ENCODE results near the gene MED12L.

MED12L gene

DNA sequence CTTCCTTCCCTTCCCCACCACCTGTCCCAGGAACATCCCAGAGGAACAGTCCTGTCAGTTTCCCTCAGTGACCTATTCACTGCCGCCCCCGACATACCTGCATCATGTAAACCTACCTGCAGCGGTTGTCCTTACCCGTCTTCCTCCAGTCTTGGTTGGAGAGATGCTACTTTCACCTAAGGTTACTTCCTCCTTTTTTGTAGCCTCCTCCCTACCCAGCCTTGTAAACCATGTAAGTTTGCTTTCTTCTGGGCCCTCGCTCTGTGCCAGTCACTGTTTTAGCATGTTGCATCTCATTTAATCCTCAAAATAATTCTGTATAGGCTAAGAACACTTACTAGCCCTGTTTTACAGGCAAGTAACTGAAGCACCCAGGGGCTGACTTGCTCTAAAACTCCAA is 59.3 kb downstream of the MED12L start:
- DNase-seq (ENCODE audit: low spot score): no peak
- TF ChIP-seq, protein P1, sequence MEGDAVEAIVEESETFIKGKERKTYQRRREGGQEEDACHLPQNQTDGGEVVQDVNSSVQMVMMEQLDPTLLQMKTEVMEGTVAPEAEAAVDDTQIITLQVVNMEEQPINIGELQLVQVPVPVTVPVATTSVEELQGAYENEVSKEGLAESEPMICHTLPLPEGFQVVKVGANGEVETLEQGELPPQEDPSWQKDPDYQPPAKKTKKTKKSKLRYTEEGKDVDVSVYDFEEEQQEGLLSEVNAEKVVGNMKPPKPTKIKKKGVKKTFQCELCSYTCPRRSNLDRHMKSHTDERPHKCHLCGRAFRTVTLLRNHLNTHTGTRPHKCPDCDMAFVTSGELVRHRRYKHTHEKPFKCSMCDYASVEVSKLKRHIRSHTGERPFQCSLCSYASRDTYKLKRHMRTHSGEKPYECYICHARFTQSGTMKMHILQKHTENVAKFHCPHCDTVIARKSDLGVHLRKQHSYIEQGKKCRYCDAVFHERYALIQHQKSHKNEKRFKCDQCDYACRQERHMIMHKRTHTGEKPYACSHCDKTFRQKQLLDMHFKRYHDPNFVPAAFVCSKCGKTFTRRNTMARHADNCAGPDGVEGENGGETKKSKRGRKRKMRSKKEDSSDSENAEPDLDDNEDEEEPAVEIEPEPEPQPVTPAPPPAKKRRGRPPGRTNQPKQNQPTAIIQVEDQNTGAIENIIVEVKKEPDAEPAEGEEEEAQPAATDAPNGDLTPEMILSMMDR (IDR thresholded peaks at IDR 0.05; ENCODE audit: borderline replicate concordance, control extremely low read depth, extremely low read depth, insufficient read depth, missing control alignments): no peak
- in situ Hi-C loops (cut with MboI; ENCODE audit: low sequenced_read_pairs, unreplicated experiment): no loop called here

DNA sequence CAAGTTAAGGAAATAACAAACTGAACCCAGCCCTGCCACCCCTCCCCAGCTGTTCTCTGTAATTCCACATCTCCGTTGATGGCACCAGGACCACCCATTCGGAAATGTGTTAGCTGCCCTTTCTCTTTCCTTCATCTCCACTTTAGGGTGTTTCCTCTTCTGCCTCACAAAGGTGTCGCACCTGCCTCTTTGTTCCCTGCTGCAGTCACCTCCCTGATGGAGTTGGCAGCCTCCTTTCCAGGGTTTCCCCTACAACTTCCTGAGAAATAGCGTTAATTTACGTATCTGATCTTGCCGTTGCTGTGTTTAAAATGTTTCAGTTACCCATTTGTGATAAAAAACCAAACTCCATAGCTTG is 60.2 kb downstream of the MED12L start:
- in situ Hi-C loops (cut with MboI; ENCODE audit: low sequenced_read_pairs, unreplicated experiment): no loop called here
- TF ChIP-seq, protein P1 (IDR thresholded peaks at IDR 0.05; ENCODE audit: borderline replicate concordance, control extremely low read depth, extremely low read depth, insufficient read depth, missing control alignments): no peak
- no peak for DNase-seq (ENCODE audit: low spot score)

DNA sequence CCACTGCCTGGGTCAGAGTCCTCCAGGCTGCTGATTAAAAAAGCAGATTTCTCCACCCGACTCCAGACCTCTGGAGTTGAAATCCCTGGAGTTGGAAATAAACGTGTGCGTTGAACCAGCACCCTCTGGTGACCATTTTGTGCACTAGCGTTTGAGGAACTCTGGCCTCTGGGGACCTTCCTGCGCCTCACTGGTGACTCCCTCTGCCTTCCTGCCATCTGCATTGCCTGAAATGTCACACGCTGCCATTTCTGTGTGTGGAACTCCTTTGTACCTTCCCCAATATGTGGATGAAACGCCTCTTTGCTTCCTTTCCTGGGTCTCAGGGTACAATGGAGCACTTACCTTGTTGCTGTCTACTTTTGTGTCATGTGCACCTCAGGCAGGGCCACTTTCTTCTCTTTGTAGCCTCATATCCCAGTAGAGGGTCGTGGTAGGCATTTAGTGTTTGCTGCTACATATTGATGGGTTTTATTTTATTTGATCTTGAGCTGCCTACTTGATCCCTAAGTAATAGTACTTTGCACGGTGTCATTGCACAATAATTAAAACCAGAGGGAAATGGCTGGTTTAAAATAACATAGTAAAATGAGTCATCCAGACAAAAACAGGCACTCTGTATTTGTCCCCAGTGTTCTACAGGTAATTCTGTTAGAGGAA is 60.7 kb downstream of the MED12L start:
- TF ChIP-seq, protein P1 (IDR thresholded peaks at IDR 0.05; ENCODE audit: borderline replicate concordance, control extremely low read depth, extremely low read depth, insufficient read depth, missing control alignments): peak; percentile 80
- peak; percentile 54 for DNase-seq (ENCODE audit: low spot score)
- in situ Hi-C loops (cut with MboI; ENCODE audit: low sequenced_read_pairs, unreplicated experiment): no loop called here

DNA sequence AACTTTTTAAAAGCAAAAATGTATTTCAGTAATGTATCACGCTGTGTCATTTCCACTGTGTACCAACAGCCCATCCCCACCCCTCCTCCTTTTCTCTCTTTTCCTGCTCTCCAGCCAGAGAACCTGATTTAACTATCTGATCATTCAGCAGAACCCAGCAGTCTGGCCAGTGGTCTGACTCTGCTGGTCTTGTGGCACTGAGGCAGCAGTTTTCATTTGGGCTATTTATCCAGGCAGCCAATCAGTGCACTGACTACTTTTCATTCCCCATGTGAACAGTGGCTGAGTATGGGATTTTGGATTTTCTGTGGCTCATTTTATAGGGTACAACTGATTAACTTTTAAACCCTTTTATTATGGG is 61.2 kb downstream of the MED12L start:
- TF ChIP-seq, protein P1 (IDR thresholded peaks at IDR 0.05; ENCODE audit: borderline replicate concordance, control extremely low read depth, extremely low read depth, insufficient read depth, missing control alignments): no peak
- DNase-seq (ENCODE audit: low spot score): no peak
- in situ Hi-C loops (cut with MboI; ENCODE audit: low sequenced_read_pairs, unreplicated experiment): no loop called here

DNA sequence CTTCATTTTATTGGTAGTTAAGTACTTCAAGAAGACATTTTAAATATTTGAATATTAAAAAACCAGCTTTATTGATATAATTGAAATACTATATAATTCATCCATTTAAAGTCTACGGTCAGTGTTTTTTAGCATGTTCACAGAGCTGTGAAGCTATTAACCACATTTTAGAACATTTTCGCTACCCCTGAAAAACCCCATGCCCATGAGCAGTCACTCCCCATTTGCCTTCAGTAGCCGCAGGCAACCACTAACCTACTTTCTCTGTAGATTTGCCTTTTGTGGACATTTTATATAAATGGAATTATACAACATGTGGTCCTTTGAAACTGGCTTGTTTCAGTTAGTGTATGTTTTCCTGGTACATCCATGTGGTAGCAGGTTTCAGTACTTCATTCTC is 61.8 kb downstream of the MED12L start:
- in situ Hi-C loops (cut with MboI; ENCODE audit: low sequenced_read_pairs, unreplicated experiment): no loop called here
- TF ChIP-seq, protein P1 (IDR thresholded peaks at IDR 0.05; ENCODE audit: borderline replicate concordance, control extremely low read depth, extremely low read depth, insufficient read depth, missing control alignments): no peak

DNA sequence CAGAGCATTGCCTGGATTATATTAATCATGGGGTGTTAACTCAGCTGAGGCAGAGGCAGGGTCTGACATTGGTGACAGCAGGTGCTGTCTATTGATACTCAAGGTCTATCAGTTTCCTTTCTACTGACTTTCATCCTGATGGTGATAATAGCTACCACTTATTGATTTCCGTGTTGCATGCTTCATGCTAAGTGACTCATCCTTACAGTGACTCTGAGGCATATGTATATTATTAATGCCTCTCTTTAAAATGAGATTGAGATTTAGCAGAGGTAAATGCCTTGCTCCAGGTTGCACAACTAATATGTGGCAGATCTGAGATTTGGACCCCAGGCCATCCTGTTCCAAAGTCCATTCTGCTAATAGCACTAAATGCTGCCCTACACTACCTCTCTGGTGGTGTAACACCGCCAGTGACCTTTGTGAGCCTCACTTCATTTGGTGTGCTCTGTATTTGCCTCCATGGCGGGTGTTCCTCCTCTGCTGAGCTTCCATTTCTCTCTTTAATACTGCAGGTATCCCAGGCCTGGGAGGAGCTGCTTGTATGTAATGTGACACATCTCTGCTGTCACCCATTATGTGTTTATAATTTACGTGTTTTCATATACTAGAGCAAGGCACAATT is 67.1 kb downstream of the MED12L start:
- in situ Hi-C loops (cut with MboI; ENCODE audit: low sequenced_read_pairs, unreplicated experiment): no loop called here
- TF ChIP-seq, protein P1 (IDR thresholded peaks at IDR 0.05; ENCODE audit: borderline replicate concordance, control extremely low read depth, extremely low read depth, insufficient read depth, missing control alignments): no peak
- no peak for DNase-seq (ENCODE audit: low spot score)

More for the DNA sequence above, 61.8 kb downstream of the MED12L start:
- no peak for DNase-seq (ENCODE audit: low spot score)
